SK-N-MC (cell line): ENCODE data around the gene CACNG4.

ENCODE experiments used
- EZH2 ChIP-seq: fragments of 200-600 bp; sonication (generic); IDR thresholded peaks from one replicate; pipeline ENCODE4 v1.6.1; 2017; ENCODE audit warnings: antibody characterized with exemption
- POLR2AphosphoS5 ChIP-seq: IDR thresholded peaks from 2 replicates; pipeline ENCODE4 v1.6.1; 2012; ENCODE audit warnings: mild to moderate bottlenecking, low read depth, low read length, borderline replicate concordance

- TF ChIP-seq POLR2AphosphoS5 = no peak
- TF ChIP-seq EZH2 = no peak
These were observed 33.6 kb upstream of the CACNG4 start for GRCh38 chr17:66930933-66931332.
